Activated CD4-positive, alpha-beta memory T cell treated with anti-CD3 and anti-CD28 coated beads, Interleukin-2, amount 10 ng/mL, durations not matched to agents 7 days and 5 days (primary cell): ENCODE results near the gene RNF40. TPM values are rescaled to one million over a fixed set of nuclear protein-coding genes. Genes with fewer than 3 reads are reported as not detected.
A peak's percentile ranks its signal among the peaks of the same experiment; 100 is the strongest.
"Not testable (repeated sequence)": the region's sequence is repeated elsewhere in the genome, so short reads cannot be mapped to it uniquely, and the experiment has no call there.

Experiments used
- CTCF ChIA-PET: fragments of 350-600 bp; sonication (Branson Sonifier 250); formaldehyde crosslinking; loops from one replicate; lab custom pipeline; 2021; ENCODE audit warnings: antibody characterized with exemption, inconsistent platforms; lab: Charles Lee
- POLR2A ChIA-PET: fragments of 350-600 bp; sonication (Branson Sonifier 250); formaldehyde crosslinking; loops from one replicate; lab custom pipeline; 2021; ENCODE audit warnings: antibody characterized with exemption; lab: Charles Lee
- DNase-seq: peaks from one replicate; pipeline ENCODE4 v3.0.0-alpha.2; 2020
- H3K27ac Mint-ChIP-seq: one replicate; pipeline ENCODE4 v1.8.0; 2021; ENCODE audit warnings: mild to moderate bottlenecking, mixed read lengths
- H3K27me3 Mint-ChIP-seq: one replicate; pipeline ENCODE4 v1.8.0; 2021; ENCODE audit warnings: mixed read lengths
- H3K36me3 Mint-ChIP-seq: one replicate; pipeline ENCODE4 v1.8.0; 2021; ENCODE audit warnings: low read depth, mixed read lengths
- H3K4me1 Mint-ChIP-seq: one replicate; pipeline ENCODE4 v1.8.0; 2021; ENCODE audit warnings: mixed read lengths
- H3K4me3 Mint-ChIP-seq: one replicate; pipeline ENCODE4 v1.8.0; 2021; ENCODE audit warnings: mild to moderate bottlenecking, mixed read lengths
- H3K9me3 Mint-ChIP-seq: one replicate; pipeline ENCODE4 v1.8.0; 2021; ENCODE audit warnings: mixed read lengths
- total RNA-seq, 2 experiments: library from RNA; stranded (reverse); gene quantifications; one replicate each; pipeline ENCODE4 v1.2.3, GENCODE V29; 2021

RNF40 gene
- total RNA-seq, 2 experiments from 2014 or later = 96.1 to 96.2 TPM

GRCh38 chr16:30797670-30798309 lies 35.7 kb downstream of the RNF40 start:
- POLR2A ChIA-PET = interaction anchor here (1.0 kb wide), 1 partner anchor 50 kb away, joined by 3 read pairs; no protein-coding TSS in a partner anchor
- Mint-ChIP-seq H3K36me3 (no peaks in the 10 kb centered on the region), H3K27ac (no peak overlapping the region), H3K27me3 (peaks cover 1% of the 10 kb centered on the region), H3K9me3 (no peaks in the 10 kb centered on the region), H3K4me1 (peaks cover 2% of the 10 kb centered on the region), H3K4me3 (no peak overlapping the region)
- DNase-seq = no peak
- CTCF ChIA-PET = interaction anchor here (0.8 to 1.4 kb wide), 6 partner anchors 11 to 26 kb away, joined by 3 to 8 read pairs (median 4); no protein-coding TSS in a partner anchor

DNA sequence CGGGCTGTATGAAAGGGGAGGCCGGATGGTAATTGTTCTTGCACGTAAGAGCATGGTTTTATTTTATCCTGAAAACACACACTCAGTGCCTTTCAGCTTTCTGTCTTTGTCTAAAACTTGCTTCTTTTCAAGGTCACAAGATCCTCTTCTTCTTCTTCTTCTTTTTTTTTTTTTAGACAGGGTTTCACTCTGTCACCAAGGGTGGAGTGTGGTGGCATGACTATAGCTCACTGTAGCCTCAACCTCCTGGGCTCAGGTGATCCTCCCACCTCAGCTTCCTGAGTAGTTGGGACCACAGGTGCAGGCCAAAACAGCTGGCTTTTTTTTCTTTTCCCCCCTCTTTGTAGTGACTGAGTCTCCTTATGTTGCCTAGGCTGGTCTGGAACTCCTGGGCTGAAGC lies 40.8 kb downstream of the RNF40 start:
- ChIA-PET CTCF (interaction anchor here (2.2 to 2.3 kb wide), 2 partner anchors 12 to 42 kb away, joined by 6 to 14 read pairs; no protein-coding TSS in a partner anchor), POLR2A (interaction anchor here (0.7 to 1.6 kb wide), 2 partner anchors 12 to 109 kb away, joined by 3 to 8 read pairs; no protein-coding TSS in a partner anchor)
- no peak overlapping the region for H3K27ac Mint-ChIP-seq
- peaks cover 23% of the 10 kb centered on the region for H3K4me1 Mint-ChIP-seq
- H3K36me3 Mint-ChIP-seq = peaks cover 3% of the 10 kb centered on the region
- H3K9me3 Mint-ChIP-seq = no peaks in the 10 kb centered on the region
- DNase-seq = no peak
- peaks cover 14% of the 10 kb centered on the region for H3K27me3 Mint-ChIP-seq
- H3K4me3 Mint-ChIP-seq = no peak overlapping the region

DNA sequence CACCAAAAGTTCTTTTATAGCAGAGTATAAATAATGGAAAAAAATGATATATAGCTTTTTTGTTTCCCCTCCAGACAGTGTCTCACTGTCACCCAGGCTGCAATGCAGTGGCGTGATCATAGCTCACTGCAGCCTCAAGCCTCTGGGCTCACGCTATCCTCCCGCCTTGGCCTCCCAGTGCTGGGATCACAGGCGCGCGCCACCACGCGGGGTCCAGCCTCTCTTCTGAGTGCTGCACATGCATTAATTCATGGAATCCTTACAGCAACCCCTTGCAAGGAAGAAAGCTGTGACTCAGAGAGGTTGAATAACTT lies 42.9 kb downstream of the RNF40 start:
- ChIA-PET POLR2A (interaction anchor here (1.9 kb wide), 1 partner anchor 9 kb away, joined by 14 read pairs; no protein-coding TSS in a partner anchor), CTCF (interaction anchor here (0.9 to 2.5 kb wide), 4 partner anchors 9 to 137 kb away, joined by 3 to 27 read pairs (median 4); no protein-coding TSS in a partner anchor)
- H3K4me1 Mint-ChIP-seq = peaks cover 23% of the 10 kb centered on the region
- H3K9me3 Mint-ChIP-seq = no peaks in the 10 kb centered on the region
- DNase-seq = no peak
- peaks cover 14% of the 10 kb centered on the region for H3K27me3 Mint-ChIP-seq
- H3K36me3 Mint-ChIP-seq = peaks cover 3% of the 10 kb centered on the region
- H3K27ac Mint-ChIP-seq = no peak overlapping the region
- H3K4me3 Mint-ChIP-seq = peak overlapping the region; percentile 43

GRCh38 chr16:30805370-30806169 lies 43.4 kb downstream of the RNF40 start:
- ChIA-PET POLR2A (interaction anchor here (1.1 to 1.9 kb wide), 2 partner anchors 9 to 40 kb away, joined by 3 to 14 read pairs; no protein-coding TSS in a partner anchor), CTCF (interaction anchor here (0.9 to 2.5 kb wide), 4 partner anchors 9 to 136 kb away, joined by 3 to 27 read pairs (median 4); no protein-coding TSS in a partner anchor)
- Mint-ChIP-seq H3K9me3 (no peaks in the 10 kb centered on the region), H3K4me1 (peaks cover 23% of the 10 kb centered on the region), H3K36me3 (peaks cover 3% of the 10 kb centered on the region), H3K4me3 (peak overlapping the region; percentile 43), H3K27me3 (peaks cover 13% of the 10 kb centered on the region), H3K27ac (no peak overlapping the region)
- DNase-seq = peak; percentile 25

GRCh38 chr16:30808146-30808545 lies 46.0 kb downstream of the RNF40 start:
- POLR2A ChIA-PET = interaction anchor here (1.3 kb wide), 1 partner anchor 33 kb away, joined by 3 read pairs; no protein-coding TSS in a partner anchor
- CTCF ChIA-PET = interaction anchor here (0.6 to 1.3 kb wide), 2 partner anchors 11 to 93 kb away, joined by 3 read pairs; no protein-coding TSS in a partner anchor
- peaks cover 13% of the 10 kb centered on the region for H3K27me3 Mint-ChIP-seq
- H3K4me1 Mint-ChIP-seq = peaks cover 18% of the 10 kb centered on the region
- DNase-seq = no peak
- H3K9me3 Mint-ChIP-seq = no peaks in the 10 kb centered on the region
- no peak overlapping the region for H3K27ac Mint-ChIP-seq
- peaks cover 3% of the 10 kb centered on the region for H3K36me3 Mint-ChIP-seq
- no peak overlapping the region for H3K4me3 Mint-ChIP-seq

- not testable (repeated sequence) for H3K27ac Mint-ChIP-seq, H3K9me3 Mint-ChIP-seq, H3K36me3 Mint-ChIP-seq, H3K4me3 Mint-ChIP-seq, DNase-seq
- POLR2A ChIA-PET = interaction anchor here (1.3 kb wide), 1 partner anchor 34 kb away, joined by 3 read pairs; no protein-coding TSS in a partner anchor
- Mint-ChIP-seq H3K4me1 (peaks cover 20% of the 10 kb centered on the region), H3K27me3 (peaks cover 13% of the 10 kb centered on the region)
- CTCF ChIA-PET = interaction anchor here (1.3 kb wide), 1 partner anchor 11 kb away, joined by 3 read pairs; no protein-coding TSS in a partner anchor
Measured at GRCh38 chr16:30808890-30809426, 46.8 kb downstream of the RNF40 start.

- H3K27me3 Mint-ChIP-seq = peaks cover 13% of the 10 kb centered on the region
- DNase-seq, H3K9me3 Mint-ChIP-seq, H3K4me3 Mint-ChIP-seq, CTCF ChIA-PET, H3K27ac Mint-ChIP-seq, POLR2A ChIA-PET, H3K36me3 Mint-ChIP-seq: not testable (repeated sequence)
- peaks cover 24% of the 10 kb centered on the region for H3K4me1 Mint-ChIP-seq
Measured at GRCh38 chr16:30809675-30810074, 47.6 kb downstream of the RNF40 start.

DNA sequence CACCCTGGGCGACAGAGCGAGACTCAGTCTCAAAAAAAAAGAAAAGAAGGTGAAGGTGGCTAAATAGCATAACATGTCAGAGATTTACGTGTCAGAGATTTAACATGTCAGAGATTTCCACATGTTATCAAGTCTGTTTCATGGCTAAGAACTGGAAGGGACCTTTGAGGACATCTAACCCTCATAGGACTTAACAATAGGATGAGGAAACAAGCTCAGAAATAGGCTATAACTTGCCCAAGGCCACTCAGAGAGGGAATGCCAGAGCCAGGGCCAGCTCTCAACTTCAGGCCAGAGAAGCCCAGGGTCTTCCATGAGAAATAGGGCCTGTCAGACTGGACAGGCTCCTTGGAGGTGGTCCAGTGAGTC lies 51.7 kb downstream of the RNF40 start:
- H3K27ac Mint-ChIP-seq = peak overlapping the region; percentile 78
- H3K27me3 Mint-ChIP-seq = no peaks in the 10 kb centered on the region
- DNase-seq = no peak
- peaks cover 13% of the 10 kb centered on the region for H3K4me1 Mint-ChIP-seq
- H3K36me3 Mint-ChIP-seq = no peaks in the 10 kb centered on the region
- CTCF ChIA-PET = interaction anchor here (0.7 to 3.9 kb wide), 24 partner anchors 8 to 330 kb away, joined by 3 to 27 read pairs (median 6); partner anchors contain the start of genes KAT8 and PHKG2
- H3K9me3 Mint-ChIP-seq = no peaks in the 10 kb centered on the region
- POLR2A ChIA-PET = interaction anchor here (0.6 to 2.4 kb wide), 13 partner anchors 8 to 366 kb away, joined by 3 to 14 read pairs (median 4); partner anchors contain the start of genes FUS, PHKG2 and ZNF668
- peak overlapping the region; percentile 74 for H3K4me3 Mint-ChIP-seq

DNA sequence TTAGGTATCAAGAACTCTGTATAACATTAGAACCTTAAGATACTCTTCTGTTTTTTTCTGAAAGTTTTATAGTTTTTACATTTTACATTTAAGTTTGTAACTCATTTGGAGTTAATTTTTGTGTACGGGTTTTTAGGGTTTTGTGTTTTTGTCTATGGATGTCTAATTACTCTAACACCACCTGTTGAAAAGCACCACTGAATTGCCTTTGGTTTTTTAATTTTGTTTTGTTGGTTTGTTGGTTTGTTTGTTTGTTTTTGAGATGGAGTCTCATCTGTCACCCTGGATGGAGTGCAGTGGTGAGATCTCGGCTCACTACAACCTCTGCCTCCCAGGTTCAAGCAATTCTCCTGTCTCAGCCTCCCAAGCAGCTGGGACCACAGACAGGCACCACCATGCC lies 54.6 kb downstream of the RNF40 start:
- Mint-ChIP-seq H3K27ac (no peak overlapping the region), H3K36me3 (no peaks in the 10 kb centered on the region), H3K4me1 (peaks cover 13% of the 10 kb centered on the region), H3K4me3 (no peak overlapping the region), H3K9me3 (no peaks in the 10 kb centered on the region), H3K27me3 (no peaks in the 10 kb centered on the region)
- DNase-seq = no peak
- ChIA-PET POLR2A (no interaction called here), CTCF (no interaction called here)

- no peaks in the 10 kb centered on the region for H3K4me1 Mint-ChIP-seq
- H3K9me3 Mint-ChIP-seq = no peaks in the 10 kb centered on the region
- no peak overlapping the region for H3K27ac Mint-ChIP-seq
- no peak for DNase-seq
- ChIA-PET POLR2A (no interaction called here), CTCF (no interaction called here)
- no peaks in the 10 kb centered on the region for H3K27me3 Mint-ChIP-seq
- H3K4me3 Mint-ChIP-seq = no peak overlapping the region
- H3K36me3 Mint-ChIP-seq = no peaks in the 10 kb centered on the region
Measured at GRCh38 chr16:30820952-30821421, 58.9 kb downstream of the RNF40 start.

DNA sequence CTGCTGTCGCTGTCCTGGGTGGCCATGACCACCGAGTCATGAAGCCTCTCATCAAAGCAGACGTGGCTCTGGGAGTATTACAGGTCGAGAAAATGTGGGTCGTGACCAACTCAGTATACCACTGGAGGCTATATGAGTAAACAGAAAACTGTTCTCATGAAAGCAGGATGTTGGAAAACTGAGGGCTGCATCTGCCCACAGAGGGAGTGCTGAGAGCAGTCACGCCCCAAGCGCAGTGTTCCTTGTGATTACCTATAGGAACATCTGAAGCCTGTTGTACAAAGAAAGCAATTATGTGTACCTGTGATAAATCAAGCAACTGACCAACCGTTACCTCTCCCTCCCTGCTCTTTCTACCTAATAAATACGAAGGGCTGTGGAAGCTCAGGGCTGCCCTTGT lies 59.3 kb downstream of the RNF40 start:
- DNase-seq, H3K27me3 Mint-ChIP-seq, H3K9me3 Mint-ChIP-seq, H3K27ac Mint-ChIP-seq, H3K4me3 Mint-ChIP-seq, POLR2A ChIA-PET, CTCF ChIA-PET, H3K4me1 Mint-ChIP-seq, H3K36me3 Mint-ChIP-seq: not testable (repeated sequence)

DNA sequence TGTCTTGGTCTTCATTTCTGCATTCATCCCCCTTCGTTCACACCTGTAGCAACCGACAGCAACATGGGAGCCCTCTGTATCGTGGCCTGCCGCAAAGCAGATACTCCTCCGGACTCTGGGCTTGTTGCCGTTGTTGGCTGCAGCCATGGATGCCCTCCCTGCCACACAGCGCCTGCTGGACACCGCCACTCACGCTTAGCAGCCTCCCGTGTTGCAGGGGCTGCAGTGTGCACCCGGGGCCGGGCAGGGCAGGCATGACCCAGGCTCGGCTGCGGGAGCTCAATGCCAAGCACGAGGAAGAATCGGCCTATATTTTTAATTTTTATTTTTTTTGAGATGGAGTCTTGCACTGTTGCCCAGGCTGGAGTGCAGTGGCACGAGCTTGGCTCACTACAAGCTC lies 59.8 kb downstream of the RNF40 start:
- H3K9me3 Mint-ChIP-seq = no peaks in the 10 kb centered on the region
- H3K4me3 Mint-ChIP-seq = no peak overlapping the region
- no peaks in the 10 kb centered on the region for H3K4me1 Mint-ChIP-seq
- CTCF ChIA-PET = no interaction called here
- no peaks in the 10 kb centered on the region for H3K36me3 Mint-ChIP-seq
- H3K27me3 Mint-ChIP-seq = no peaks in the 10 kb centered on the region
- no peak overlapping the region for H3K27ac Mint-ChIP-seq
- POLR2A ChIA-PET = no interaction called here
- no peak for DNase-seq
